Renal pelvis (tissue), 3 donors: Measurements from ENCODE around the gene PPCDC. TPM values are rescaled to one million over a fixed set of nuclear protein-coding genes. Genes with fewer than 3 reads are reported as not detected.

Experiments
- polyA plus RNA-seq, 3 donors: library from polyadenylated mRNA; unstranded; fragments of 120-200 nt; gene quantifications; one replicate each; pipeline ENCODE4 v1.2.1, GENCODE V29; 2013; ENCODE audit not compliant: insufficient read length in 3 of 3

Gene PPCDC
- polyA plus RNA-seq, 3 donors: 12.1 to 16.9 (median 14.8) TPM

Other genes with a start within 250 kb of the PPCDC start
- gene CSK, start 241.5 kb upstream of the PPCDC start, polyA plus RNA-seq: 10 to 100 TPM; 46.0 to 55.1 (median 47.9) TPM
- gene LMAN1L, start 210.8 kb upstream of the PPCDC start, polyA plus RNA-seq: under 1 TPM in 1 of 3 donors, not detected in 2; 0.04 TPM
- under 1 TPM in 2 of 3 donors, not detected in 1; 0.08 to 0.09 TPM for gene CPLX3, start 197.0 kb upstream of the PPCDC start, polyA plus RNA-seq
- gene ULK3, start 180.4 kb upstream of the PPCDC start, polyA plus RNA-seq: 10 to 100 TPM; 33.2 to 34.3 (median 33.6) TPM
- gene SCAMP2, start 150.2 kb upstream of the PPCDC start, polyA plus RNA-seq: 10 to 100 TPM; 75.6 to 77.7 (median 77.3) TPM
- gene MPI, start 133.5 kb upstream of the PPCDC start, polyA plus RNA-seq: 10 to 100 TPM; 62.3 to 80.8 (median 75.5) TPM
- 10 to 100 TPM; 51.4 to 60.6 (median 60.2) TPM for gene FAM219B, start 116.7 kb upstream of the PPCDC start, polyA plus RNA-seq
- 100 to 1,000 TPM; 181 to 230 (median 182) TPM for gene COX5A, start 85.5 kb upstream of the PPCDC start, polyA plus RNA-seq
- 1 to 10 TPM; 2.5 to 3.9 (median 3.3) TPM for gene RPP25, start 66.8 kb upstream of the PPCDC start, polyA plus RNA-seq
- 10 to 100 TPM; 23.9 to 30.2 (median 28.4) TPM for gene SCAMP5, start 28.0 kb upstream of the PPCDC start, polyA plus RNA-seq
- 10 to 100 TPM; 10.4 to 13.1 (median 11.1) TPM for gene C15orf39, start 178.3 kb downstream of the PPCDC start, polyA plus RNA-seq
- gene GOLGA6C, start 234.7 kb downstream of the PPCDC start, polyA plus RNA-seq: not detected